Measurements from ENCODE around the gene UGT2B10.

DNA sequence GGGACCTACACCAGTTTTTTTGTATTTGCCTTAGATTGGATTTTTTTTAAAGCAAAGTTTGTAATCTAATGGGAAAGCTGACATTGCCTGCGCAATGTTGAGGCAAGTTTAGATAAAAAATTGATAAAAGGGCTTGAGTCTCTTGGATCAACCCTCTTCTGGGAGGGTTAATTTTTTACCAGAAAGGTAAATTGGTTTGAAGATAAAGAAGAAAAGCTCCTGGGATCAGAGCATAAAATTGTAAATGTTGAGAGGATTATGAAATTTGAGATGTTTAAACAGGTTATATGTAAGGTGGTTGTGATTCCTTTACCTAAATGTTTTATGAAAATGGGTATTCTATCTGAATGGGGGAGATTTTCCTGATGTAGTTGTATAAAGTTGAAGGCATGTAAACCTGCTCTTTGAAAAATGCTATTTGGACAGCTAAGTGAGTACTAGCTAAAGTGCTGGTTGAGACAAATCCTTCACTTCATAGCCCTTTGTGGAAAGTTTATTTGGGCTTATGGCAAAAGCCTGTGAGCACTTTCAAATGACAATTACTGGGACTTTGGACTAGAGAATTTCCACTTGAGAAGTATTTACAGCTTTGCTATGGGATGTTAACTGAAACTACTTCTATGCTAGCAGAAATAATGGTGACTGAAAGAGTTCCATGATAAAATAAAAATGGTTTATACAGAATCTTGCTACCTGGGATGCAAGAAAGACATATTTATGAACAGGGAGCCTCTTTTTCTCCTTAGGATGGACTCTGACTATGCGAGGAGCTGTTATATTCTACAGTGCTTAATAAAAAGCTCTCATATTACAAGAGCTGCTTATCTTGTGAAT is 56.2 kb downstream of the UGT2B10 start:
- TF ChIP-seq BHLHE40 (IDR thresholded peaks at IDR 0.05; ENCODE audit: borderline replicate concordance) (no peak), TARDBP (IDR thresholded peaks at IDR 0.05) (no peak)

All from HEK293T (cell line).